Left renal pelvis (tissue), 4 donors: ENCODE measurements around the gene ATCAY. TPM values are rescaled to one million over a fixed set of nuclear protein-coding genes. Genes with fewer than 3 reads are reported as not detected.
A peak's percentile ranks its signal among the peaks of the same experiment; 100 is the strongest.
"Not testable (repeated sequence)": the region's sequence is repeated elsewhere in the genome, so short reads cannot be mapped to it uniquely, and the experiment has no call there.

Experiments
- DNase-seq, 4 donors: peaks; one replicate each; pipeline ENCODE4 v3.0.0-alpha.2; 2013; ENCODE audit warnings: low read depth in 4 of 4, low spot score in 3 of 4
- polyA plus RNA-seq, 4 donors: library from polyadenylated mRNA; unstranded; fragments of 120-200 nt; gene quantifications; one replicate each; pipeline ENCODE4 v1.2.1, GENCODE V29; 2013; ENCODE audit not compliant: insufficient read length in 4 of 4

ATCAY gene
- polyA plus RNA-seq, 4 donors = 0.30 to 0.76 (median 0.47) TPM

DNA sequence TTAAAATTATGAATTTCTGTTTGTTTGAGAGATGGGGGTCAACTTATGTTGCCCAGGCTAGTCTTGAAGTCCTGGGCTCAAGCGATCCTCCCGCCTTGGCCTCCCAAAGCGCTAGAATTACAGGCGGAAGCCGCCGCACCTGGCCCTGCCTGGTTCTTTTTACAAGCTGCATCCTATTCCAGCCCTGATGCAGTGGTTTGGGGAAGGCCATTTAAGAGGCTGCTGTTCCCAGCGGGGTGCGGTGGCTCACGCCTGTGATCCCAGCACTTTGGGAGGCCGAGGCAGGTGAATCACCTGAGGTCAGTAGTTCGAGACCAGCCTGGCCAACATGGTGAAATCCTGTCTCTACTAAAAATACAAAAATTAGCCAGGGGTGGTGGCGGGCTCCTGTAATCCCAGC is 87.5 kb downstream of the ATCAY start:
- not testable (repeated sequence) for DNase-seq

- DNase-seq = peak; percentile 72 to 85 (median 80)
Measured at GRCh38 chr19:3968556-3969434, 88.3 kb downstream of the ATCAY start.

GRCh38 chr19:3969435-3970312 is 89.2 kb downstream of the ATCAY start:
- no peak for DNase-seq

- no peak for DNase-seq
Measured at GRCh38 chr19:3970313-3970807, 89.9 kb downstream of the ATCAY start.

DNA sequence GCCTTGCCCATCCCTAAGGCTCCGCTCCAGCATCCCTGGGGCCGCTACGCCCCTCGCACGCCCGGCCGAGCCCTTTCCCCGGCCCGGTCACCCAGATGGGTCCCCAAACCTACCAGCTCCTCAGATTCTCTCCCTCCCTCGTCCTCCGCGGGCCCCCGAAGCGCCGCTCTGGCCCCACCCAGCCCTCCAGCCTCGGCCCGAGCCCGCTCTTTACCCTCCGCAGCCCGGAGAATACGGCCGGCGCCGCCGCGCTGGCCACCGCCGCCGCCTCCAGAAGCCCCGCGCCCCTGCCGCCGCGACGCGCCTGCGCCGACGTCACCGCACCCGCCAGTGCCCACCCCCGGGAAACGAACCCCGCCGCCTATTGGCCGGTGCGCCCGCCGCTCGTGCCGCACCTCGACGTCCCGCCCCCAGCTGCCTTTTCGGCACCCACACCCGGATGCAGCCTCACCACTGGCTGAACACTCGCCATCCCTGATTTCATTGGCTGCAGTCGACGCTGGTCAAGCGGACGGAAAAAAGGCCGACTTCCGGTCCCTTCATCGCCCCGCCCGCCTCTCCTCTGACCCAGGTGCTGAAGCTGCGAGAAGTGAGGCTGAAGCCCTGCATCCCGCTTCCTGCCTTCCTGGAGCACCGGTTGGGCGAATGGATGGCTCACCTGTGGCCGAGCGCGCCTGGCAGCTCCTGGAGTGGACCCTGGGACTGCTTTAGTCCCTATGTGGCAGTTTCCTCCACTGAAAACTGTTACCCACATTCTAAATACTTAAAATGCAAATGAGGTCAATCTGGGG is 90.5 kb downstream of the ATCAY start, which contains the start of gene DAPK3:
TSS of gene DAPK3 (minus strand) at position 292 of the 791 bp plus-strand sequence. CDS start 1,364 bp downstream, outside the sequence.
- DNase-seq = peak; percentile 90 to 95 (median 92)

DNA sequence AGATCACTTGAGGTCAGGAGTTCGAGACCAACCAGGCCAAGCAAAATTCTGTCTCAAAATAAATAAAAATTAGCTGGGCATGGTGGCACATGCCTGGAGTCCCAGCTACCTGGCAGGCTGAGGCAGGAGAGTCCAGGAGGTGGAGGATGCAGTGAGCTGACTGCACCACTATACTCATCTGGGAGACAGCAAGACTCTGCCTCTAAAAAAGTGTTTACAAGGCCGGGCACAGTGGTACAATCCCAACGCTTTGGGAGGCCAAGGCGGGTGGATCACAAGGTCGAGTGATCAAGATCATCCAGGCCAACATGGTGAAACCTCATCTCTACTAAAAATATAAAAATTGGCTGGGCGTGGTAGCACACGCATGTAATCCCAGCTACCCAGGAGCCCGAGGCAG is 94.7 kb downstream of the ATCAY start:
- DNase-seq = no peak

DNA sequence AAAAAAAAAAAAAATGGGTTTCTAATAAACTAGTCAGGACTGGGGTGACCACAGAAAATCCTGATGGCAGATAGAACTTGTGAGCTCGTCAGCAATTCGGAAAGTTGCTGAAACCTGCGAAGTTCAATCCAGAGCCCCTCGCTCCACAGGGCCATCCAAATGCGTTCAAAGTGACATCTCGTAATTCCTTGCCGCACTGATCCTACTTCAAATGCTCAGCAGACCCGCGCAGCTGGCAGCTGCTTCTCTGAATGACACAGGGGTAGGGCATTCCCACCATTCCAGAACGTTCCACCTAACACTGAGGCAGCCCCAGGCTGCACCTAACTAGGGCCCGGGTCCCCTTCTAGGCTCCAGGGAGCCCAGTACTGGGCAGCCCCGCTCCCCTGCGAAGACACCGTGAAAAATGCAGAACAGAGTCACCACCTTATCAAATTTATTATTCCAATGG is 95.2 kb downstream of the ATCAY start:
- no peak for DNase-seq

GRCh38 chr19:3976495-3977241 is 96.2 kb downstream of the ATCAY start:
- no peak for DNase-seq

Other genes with a start within 250 kb of the ATCAY start
- gene PIP5K1C, start 180.2 kb upstream of the ATCAY start, polyA plus RNA-seq = 10 to 100 TPM; 20.3 to 33.2 (median 23.5) TPM
- 10 to 100 TPM in 2 of 4 donors, 1 to 10 TPM in 1, under 1 TPM in 1; 0.89 to 17.2 (median 8.7) TPM for gene TJP3, start 172.3 kb upstream of the ATCAY start, polyA plus RNA-seq
- 10 to 100 TPM in 3 of 4 donors, 1 to 10 TPM in 1; 9.9 to 26.9 (median 14.6) TPM for gene APBA3, start 119.0 kb upstream of the ATCAY start, polyA plus RNA-seq
- gene MRPL54, start 118.0 kb upstream of the ATCAY start, polyA plus RNA-seq = 10 to 100 TPM; 25.2 to 41.8 (median 31.3) TPM
- gene RAX2, start 108.5 kb upstream of the ATCAY start, polyA plus RNA-seq = under 1 TPM in 1 of 4 donors, not detected in 3; 0.20 TPM
- 1 to 10 TPM in 3 of 4 donors, under 1 TPM in 1; 0.57 to 1.6 (median 1.4) TPM for gene MATK, start 94.3 kb upstream of the ATCAY start, polyA plus RNA-seq
- gene ZFR2, start 11.6 kb upstream of the ATCAY start, polyA plus RNA-seq = 1 to 10 TPM; 1.3 to 2.9 (median 2.0) TPM
- under 1 TPM in 1 of 4 donors, not detected in 3; 0.37 TPM for gene NMRK2, start 52.4 kb downstream of the ATCAY start, polyA plus RNA-seq
- 10 to 100 TPM; 36.6 to 48.0 (median 40.4) TPM for gene DAPK3, start 90.4 kb downstream of the ATCAY start, polyA plus RNA-seq
- gene EEF2, start 104.8 kb downstream of the ATCAY start, polyA plus RNA-seq = 1,000 to 10,000 TPM; 1,527 to 1,864 (median 1,619) TPM
- gene PIAS4, start 127.1 kb downstream of the ATCAY start, polyA plus RNA-seq = 10 to 100 TPM; 25.4 to 37.8 (median 34.0) TPM
- gene ZBTB7A, start 186.2 kb downstream of the ATCAY start, polyA plus RNA-seq = 10 to 100 TPM in 1 of 4 donors, 1 to 10 TPM in 3; 7.3 to 14.7 (median 8.5) TPM
- gene MAP2K2, start 243.4 kb downstream of the ATCAY start, polyA plus RNA-seq = 100 to 1,000 TPM in 2 of 4 donors, 10 to 100 TPM in 2; 92.8 to 140 (median 98.7) TPM